Measurements from ENCODE around the gene GREM2.

Gene GREM2

DNA sequence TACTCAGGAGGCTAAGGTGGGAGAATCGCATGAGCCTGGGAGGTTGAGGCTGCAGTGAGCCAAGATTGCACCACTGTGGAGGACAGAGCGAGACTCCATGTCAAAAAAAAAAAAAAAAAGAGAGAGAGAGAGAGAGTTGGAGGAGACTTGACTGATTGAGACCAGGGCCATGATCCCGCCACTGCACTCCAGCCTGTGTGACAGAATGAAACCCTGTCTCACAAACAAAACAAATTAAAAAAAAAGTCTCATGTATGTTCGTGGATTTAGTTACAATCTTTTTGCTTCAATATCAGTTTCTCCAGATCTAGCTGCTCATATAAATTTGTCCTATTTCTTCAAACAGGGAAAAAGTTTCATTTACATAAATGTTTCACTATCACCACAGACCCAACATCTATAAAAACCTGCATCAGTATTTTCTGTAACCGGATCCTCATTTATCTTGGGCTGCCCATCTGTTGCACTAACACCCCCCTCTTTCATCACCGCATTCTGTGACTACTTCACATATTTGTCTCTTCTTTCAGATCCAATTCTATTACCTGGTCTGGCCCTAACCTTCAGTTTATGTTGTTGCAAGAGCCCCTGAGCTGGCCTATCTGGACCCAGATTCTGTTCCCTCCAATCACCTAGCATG is 127.0 kb downstream of the GREM2 start:
- no peaks in the 10 kb centered on the region for H3K4me1 ChIP-seq (ENCODE audit: control insufficient read depth, insufficient read depth, low read length)
- H3K36me3 ChIP-seq (ENCODE audit: control insufficient read depth, insufficient read depth, low read length), result no peaks in the 10 kb centered on the region
- H3K4me3 ChIP-seq (ENCODE audit: low read depth, low read length), result no peak overlapping the region
- H3K27ac ChIP-seq (ENCODE audit: low read depth, low read length), result no peak overlapping the region
- no peaks in the 10 kb centered on the region for H3K9me3 ChIP-seq (ENCODE audit: control insufficient read depth, insufficient read depth, low read length)
- peaks cover under 1% of the 10 kb centered on the region; the same call in 1 of the 2 replicates for H3K27me3 ChIP-seq (ENCODE audit: control insufficient read depth, insufficient read depth, low read length)
- no peak overlapping the region for H3K9ac ChIP-seq (ENCODE audit: low read depth, low read length)

DNA sequence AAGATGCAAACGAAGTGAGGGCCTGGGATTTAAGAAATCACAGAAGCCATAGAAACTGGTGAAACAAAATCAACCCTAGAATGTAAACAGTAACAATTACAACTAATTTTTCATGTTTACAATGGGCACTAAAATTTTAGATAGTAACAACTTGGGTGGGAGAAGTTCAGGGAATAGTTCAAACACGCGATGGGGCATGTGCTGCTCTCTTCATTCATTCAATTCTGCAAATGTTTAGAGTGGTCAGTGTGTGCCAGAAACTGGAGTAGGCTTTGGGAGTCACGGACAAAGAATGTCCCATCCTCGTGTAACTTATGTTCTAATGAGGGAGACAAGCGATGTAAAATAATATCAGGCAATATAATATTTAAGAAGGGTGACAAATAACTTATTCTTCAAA is 133.4 kb downstream of the GREM2 start:
- H3K4me1 ChIP-seq (ENCODE audit: control insufficient read depth, insufficient read depth, low read length), result no peaks in the 10 kb centered on the region
- no peak overlapping the region for H3K27ac ChIP-seq (ENCODE audit: low read depth, low read length)
- no peaks in the 10 kb centered on the region for H3K27me3 ChIP-seq (ENCODE audit: control insufficient read depth, insufficient read depth, low read length)

DNA sequence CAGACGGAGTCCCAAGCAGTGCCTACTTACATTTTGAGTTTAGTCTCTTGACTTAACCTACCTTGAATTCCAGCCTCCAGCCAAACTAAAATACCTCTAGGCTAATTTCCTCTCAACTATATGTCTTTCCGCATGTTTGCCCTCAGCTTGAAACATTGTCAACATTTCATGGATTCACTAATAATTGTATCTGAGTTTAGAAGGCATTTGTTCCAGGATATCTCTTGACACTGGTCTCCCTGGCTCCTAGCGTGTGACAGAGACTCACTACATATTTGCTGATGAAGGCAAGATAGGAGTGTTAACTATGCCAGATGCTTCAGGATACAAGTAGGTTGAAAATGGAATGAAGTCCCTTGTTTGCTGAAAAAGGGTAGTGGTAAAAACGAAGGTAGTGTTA is 136.1 kb downstream of the GREM2 start:
- Histone ChIP-seq H3K36me3 (ENCODE audit: control insufficient read depth, insufficient read depth, low read length) (no peaks in the 10 kb centered on the region), H3K27me3 (ENCODE audit: control insufficient read depth, insufficient read depth, low read length) (no peaks in the 10 kb centered on the region), H3K4me3 (ENCODE audit: low read depth, low read length) (no peak overlapping the region), H3K27ac (ENCODE audit: low read depth, low read length) (no peak overlapping the region), H3K9me3 (ENCODE audit: control insufficient read depth, insufficient read depth, low read length) (no peaks in the 10 kb centered on the region), H3K4me1 (ENCODE audit: control insufficient read depth, insufficient read depth, low read length) (peaks cover 4% of the 10 kb centered on the region), H3K9ac (ENCODE audit: low read depth, low read length) (no peak overlapping the region)

More for the DNA sequence above, 133.4 kb downstream of the GREM2 start:
- H3K36me3 ChIP-seq (ENCODE audit: control insufficient read depth, insufficient read depth, low read length), result no peaks in the 10 kb centered on the region
- H3K4me3 ChIP-seq (ENCODE audit: low read depth, low read length), result no peak overlapping the region
- H3K9me3 ChIP-seq (ENCODE audit: control insufficient read depth, insufficient read depth, low read length), result no peaks in the 10 kb centered on the region
- H3K9ac ChIP-seq (ENCODE audit: low read depth, low read length), result no peak overlapping the region

DNA sequence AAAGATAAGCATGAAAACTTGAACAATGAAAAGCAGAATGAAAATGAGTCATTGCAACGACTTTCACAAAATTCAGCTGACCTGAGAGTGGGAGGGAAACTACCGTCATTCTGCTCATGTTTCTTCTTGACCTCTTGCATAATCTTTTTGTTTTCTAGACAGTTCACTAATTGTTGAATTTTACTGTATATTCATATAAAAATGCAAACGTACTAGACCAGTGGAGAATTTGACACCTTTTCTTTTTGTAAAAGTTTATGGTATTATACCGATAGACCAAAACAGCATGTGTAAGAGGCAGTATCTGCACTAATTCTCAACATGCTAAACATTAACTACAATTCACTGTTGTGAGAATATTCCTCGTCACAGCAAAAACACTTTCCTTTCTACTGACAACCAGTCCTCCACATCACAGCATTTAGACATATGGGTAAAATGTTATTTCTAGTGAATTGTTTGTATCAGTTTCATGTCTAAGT is 137.8 kb downstream of the GREM2 start:
- H3K4me1 ChIP-seq (ENCODE audit: control insufficient read depth, insufficient read depth, low read length), result peaks cover 4% of the 10 kb centered on the region
- H3K36me3 ChIP-seq (ENCODE audit: control insufficient read depth, insufficient read depth, low read length), result no peaks in the 10 kb centered on the region
- H3K27me3 ChIP-seq (ENCODE audit: control insufficient read depth, insufficient read depth, low read length), result no peaks in the 10 kb centered on the region
- H3K9ac ChIP-seq (ENCODE audit: low read depth, low read length), result no peak overlapping the region
- no peak overlapping the region for H3K4me3 ChIP-seq (ENCODE audit: low read depth, low read length)
- H3K9me3 ChIP-seq (ENCODE audit: control insufficient read depth, insufficient read depth, low read length), result no peaks in the 10 kb centered on the region
- no peak overlapping the region for H3K27ac ChIP-seq (ENCODE audit: low read depth, low read length)

DNA sequence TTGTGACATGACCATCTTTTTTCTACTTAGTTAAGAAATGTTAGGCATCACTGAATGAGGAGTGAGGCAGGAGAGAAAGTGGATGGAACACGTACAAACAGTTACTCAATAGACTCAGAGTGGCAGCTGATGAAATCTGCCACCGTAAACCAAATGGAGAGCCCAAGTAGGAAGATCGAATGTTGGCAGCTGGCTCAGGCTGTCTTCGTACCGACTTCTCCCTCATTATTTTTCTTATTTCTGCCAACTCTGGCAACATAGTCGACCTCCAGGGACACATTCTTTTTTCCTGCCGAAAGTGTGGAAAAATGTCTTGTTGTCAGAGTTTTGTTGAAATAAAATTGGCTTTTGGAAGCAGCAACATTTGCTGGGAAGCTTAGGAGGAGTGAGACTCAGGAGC is 143.3 kb downstream of the GREM2 start:
- Histone ChIP-seq H3K9me3 (ENCODE audit: control insufficient read depth, insufficient read depth, low read length) (no peaks in the 10 kb centered on the region), H3K9ac (ENCODE audit: low read depth, low read length) (no peak overlapping the region), H3K4me1 (ENCODE audit: control insufficient read depth, insufficient read depth, low read length) (peaks cover 18% of the 10 kb centered on the region), H3K4me3 (ENCODE audit: low read depth, low read length) (no peak overlapping the region), H3K27me3 (ENCODE audit: control insufficient read depth, insufficient read depth, low read length) (no peaks in the 10 kb centered on the region), H3K27ac (ENCODE audit: low read depth, low read length) (no peak overlapping the region), H3K36me3 (ENCODE audit: control insufficient read depth, insufficient read depth, low read length) (no peaks in the 10 kb centered on the region)

DNA sequence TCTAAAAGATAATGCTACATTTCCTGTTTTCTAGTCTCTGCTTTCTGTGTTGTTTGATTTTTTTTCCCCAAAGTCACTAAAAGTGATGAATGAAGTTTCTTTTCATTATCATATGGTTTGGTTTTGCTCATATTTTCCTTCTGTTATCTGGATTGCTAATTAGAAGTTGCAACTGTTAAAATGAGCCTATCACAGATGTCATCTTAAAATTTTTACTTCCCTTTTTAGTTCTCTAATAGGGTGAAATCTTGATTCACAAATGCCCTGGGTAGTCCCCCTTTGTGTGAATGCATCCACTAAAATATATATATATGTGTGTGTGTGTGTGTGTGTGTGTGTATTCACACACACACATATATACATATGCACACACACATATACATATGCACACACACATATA is 144.1 kb downstream of the GREM2 start:
- H3K9me3 ChIP-seq (ENCODE audit: control insufficient read depth, insufficient read depth, low read length), result no peaks in the 10 kb centered on the region
- no peak overlapping the region for H3K9ac ChIP-seq (ENCODE audit: low read depth, low read length)
- peaks cover 16% of the 10 kb centered on the region for H3K4me1 ChIP-seq (ENCODE audit: control insufficient read depth, insufficient read depth, low read length)
- H3K27me3 ChIP-seq (ENCODE audit: control insufficient read depth, insufficient read depth, low read length), result no peaks in the 10 kb centered on the region
- H3K27ac ChIP-seq (ENCODE audit: low read depth, low read length), result no peak overlapping the region
- no peaks in the 10 kb centered on the region for H3K36me3 ChIP-seq (ENCODE audit: control insufficient read depth, insufficient read depth, low read length)
- H3K4me3 ChIP-seq (ENCODE audit: low read depth, low read length), result no peak overlapping the region

DNA sequence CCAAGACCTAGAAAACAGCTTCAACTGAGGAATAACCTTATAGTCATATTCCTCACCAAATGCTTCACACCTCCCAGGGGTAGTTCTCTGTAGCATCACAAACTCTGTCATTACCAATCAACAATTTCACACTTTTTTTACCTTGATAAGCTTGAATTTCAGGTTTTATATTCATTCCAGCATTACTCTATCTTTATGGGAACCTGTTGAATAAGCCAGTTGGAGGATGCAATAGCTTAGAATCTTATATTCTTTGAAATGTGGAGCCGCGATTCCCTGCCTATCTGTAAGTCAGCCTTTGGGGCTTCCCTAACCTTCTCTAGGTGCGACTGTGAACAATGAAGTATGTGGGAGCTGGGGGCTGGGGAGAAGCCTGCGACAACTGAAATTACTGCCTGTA is 145.4 kb downstream of the GREM2 start:
- Histone ChIP-seq H3K27me3 (ENCODE audit: control insufficient read depth, insufficient read depth, low read length) (no peaks in the 10 kb centered on the region), H3K27ac (ENCODE audit: low read depth, low read length) (no peak overlapping the region), H3K9me3 (ENCODE audit: control insufficient read depth, insufficient read depth, low read length) (no peaks in the 10 kb centered on the region), H3K9ac (ENCODE audit: low read depth, low read length) (no peak overlapping the region), H3K4me1 (ENCODE audit: control insufficient read depth, insufficient read depth, low read length) (peaks cover 15% of the 10 kb centered on the region), H3K36me3 (ENCODE audit: control insufficient read depth, insufficient read depth, low read length) (no peaks in the 10 kb centered on the region), H3K4me3 (ENCODE audit: low read depth, low read length) (no peak overlapping the region)

DNA sequence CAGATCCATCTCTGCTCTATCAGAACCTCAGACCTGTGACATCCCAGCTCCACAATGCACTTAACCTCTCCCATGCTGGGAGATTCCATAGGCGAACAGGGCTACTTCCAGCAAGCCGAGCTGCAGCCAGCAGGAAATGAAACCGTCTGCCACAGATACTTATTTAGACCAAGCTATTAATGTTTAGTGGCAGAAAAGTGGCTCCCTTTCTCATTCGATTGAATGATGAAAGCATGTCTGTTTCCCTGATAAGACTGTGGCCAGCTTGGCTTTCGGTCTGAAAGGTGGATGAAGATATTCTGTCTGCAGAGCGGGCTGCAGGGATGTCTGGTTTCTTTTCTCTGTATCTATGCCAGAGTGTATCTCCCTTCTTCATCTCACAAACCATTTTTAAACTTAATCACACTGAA is 146.4 kb downstream of the GREM2 start:
- no peaks in the 10 kb centered on the region for H3K9me3 ChIP-seq (ENCODE audit: control insufficient read depth, insufficient read depth, low read length)
- H3K27ac ChIP-seq (ENCODE audit: low read depth, low read length), result no peak overlapping the region
- no peak overlapping the region for H3K4me3 ChIP-seq (ENCODE audit: low read depth, low read length)
- H3K9ac ChIP-seq (ENCODE audit: low read depth, low read length), result no peak overlapping the region
- peaks cover 15% of the 10 kb centered on the region for H3K4me1 ChIP-seq (ENCODE audit: control insufficient read depth, insufficient read depth, low read length)
- H3K36me3 ChIP-seq (ENCODE audit: control insufficient read depth, insufficient read depth, low read length), result no peaks in the 10 kb centered on the region
- no peaks in the 10 kb centered on the region for H3K27me3 ChIP-seq (ENCODE audit: control insufficient read depth, insufficient read depth, low read length)

DNA sequence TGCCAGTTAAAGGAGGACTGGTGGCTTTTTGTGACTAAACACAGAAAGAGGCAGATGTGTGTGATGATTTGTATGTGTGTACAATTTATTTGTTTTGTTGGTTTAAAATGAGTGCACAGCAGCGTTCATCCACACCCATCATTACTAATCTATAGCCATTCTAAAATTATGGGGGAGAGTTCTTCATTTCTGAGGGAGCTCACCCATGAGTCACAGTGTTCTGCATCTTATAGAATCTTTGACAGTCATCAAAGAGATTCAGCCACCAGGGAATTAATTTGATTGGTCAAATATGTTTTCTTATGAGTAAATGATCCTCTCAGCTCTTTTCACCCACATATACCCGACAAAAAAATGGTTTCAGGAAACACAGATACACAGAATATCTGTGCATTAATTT is 147.9 kb downstream of the GREM2 start:
- H3K27me3 ChIP-seq (ENCODE audit: control insufficient read depth, insufficient read depth, low read length), result no peaks in the 10 kb centered on the region
- no peaks in the 10 kb centered on the region for H3K36me3 ChIP-seq (ENCODE audit: control insufficient read depth, insufficient read depth, low read length)
- H3K9me3 ChIP-seq (ENCODE audit: control insufficient read depth, insufficient read depth, low read length), result no peaks in the 10 kb centered on the region
- no peak overlapping the region for H3K9ac ChIP-seq (ENCODE audit: low read depth, low read length)
- H3K4me3 ChIP-seq (ENCODE audit: low read depth, low read length), result no peak overlapping the region
- peaks cover 15% of the 10 kb centered on the region for H3K4me1 ChIP-seq (ENCODE audit: control insufficient read depth, insufficient read depth, low read length)
- H3K27ac ChIP-seq (ENCODE audit: low read depth, low read length), result no peak overlapping the region

DNA sequence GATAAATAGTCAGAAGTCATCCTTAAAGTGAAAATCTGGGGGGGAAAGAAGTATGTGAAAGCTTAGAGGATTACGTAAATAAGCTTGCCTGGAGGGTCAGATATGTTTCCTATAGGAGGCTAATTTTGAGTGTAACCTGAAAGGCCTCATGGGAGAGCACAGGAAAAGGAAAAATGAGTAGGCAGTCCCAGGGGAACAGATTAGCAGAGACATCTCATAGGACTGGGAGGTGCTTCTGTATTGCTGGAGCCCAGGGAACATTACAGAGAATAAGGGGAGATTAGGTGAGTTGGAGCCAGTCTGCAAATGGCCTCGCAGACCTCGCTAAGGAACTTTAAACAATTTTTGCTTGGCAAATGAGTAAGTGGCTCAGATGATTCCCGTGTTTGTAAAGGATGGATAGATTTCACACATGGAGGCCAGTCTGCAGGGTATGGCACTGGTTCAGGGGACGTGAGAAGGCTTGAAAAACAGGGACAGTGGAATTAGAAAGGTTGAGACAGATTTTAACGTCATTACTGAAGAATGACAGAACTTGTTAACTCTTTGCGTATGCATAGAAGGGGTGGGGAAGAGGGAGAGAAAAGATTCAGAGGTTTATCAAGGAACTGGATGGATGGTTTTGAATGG is 149.1 kb downstream of the GREM2 start:
- Histone ChIP-seq H3K9ac (ENCODE audit: low read depth, low read length) (no peak overlapping the region), H3K27me3 (ENCODE audit: control insufficient read depth, insufficient read depth, low read length) (no peaks in the 10 kb centered on the region), H3K4me3 (ENCODE audit: low read depth, low read length) (no peak overlapping the region), H3K4me1 (ENCODE audit: control insufficient read depth, insufficient read depth, low read length) (peaks cover 15% of the 10 kb centered on the region), H3K36me3 (ENCODE audit: control insufficient read depth, insufficient read depth, low read length) (no peaks in the 10 kb centered on the region), H3K27ac (ENCODE audit: low read depth, low read length) (no peak overlapping the region), H3K9me3 (ENCODE audit: control insufficient read depth, insufficient read depth, low read length) (no peaks in the 10 kb centered on the region)

DNA sequence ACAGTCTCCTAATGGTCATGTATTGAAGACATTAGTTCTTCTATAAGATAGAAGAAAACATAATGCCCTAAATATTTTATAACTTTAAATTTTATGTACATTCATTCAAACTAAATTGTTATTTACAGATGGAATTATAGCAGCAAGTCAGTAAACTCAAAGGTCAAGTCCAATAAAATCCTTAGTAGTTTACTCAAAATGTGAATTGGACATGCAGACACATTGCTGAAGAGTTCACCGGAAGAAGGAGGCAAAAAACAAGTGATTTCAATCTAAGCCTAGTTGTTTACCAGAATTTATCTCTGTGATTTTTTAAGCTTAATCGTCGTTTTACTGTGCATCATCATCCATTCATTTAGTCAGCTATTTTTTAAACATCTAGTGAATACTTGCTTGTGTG is 149.7 kb downstream of the GREM2 start:
- no peak overlapping the region for H3K27ac ChIP-seq (ENCODE audit: low read depth, low read length)
- H3K4me1 ChIP-seq (ENCODE audit: control insufficient read depth, insufficient read depth, low read length), result peaks cover 15% of the 10 kb centered on the region
- H3K36me3 ChIP-seq (ENCODE audit: control insufficient read depth, insufficient read depth, low read length), result no peaks in the 10 kb centered on the region
- H3K9ac ChIP-seq (ENCODE audit: low read depth, low read length), result no peak overlapping the region
- H3K27me3 ChIP-seq (ENCODE audit: control insufficient read depth, insufficient read depth, low read length), result no peaks in the 10 kb centered on the region
- H3K9me3 ChIP-seq (ENCODE audit: control insufficient read depth, insufficient read depth, low read length), result no peaks in the 10 kb centered on the region
- no peak overlapping the region for H3K4me3 ChIP-seq (ENCODE audit: low read depth, low read length)

Data from HUES48 (cell line).